Measurements from ENCODE around the gene PVRIG. TPM values are rescaled to one million over a fixed set of nuclear protein-coding genes. Genes with fewer than 3 reads are reported as not detected.
"Not testable (repeated sequence)": the region's sequence is repeated elsewhere in the genome, so short reads cannot be mapped to it uniquely, and the experiment has no call there.

The PVRIG gene
- total and polyA plus RNA-seq, 2 of the 4 experiments (the other 2 are of a cell fraction), result not detected

DNA sequence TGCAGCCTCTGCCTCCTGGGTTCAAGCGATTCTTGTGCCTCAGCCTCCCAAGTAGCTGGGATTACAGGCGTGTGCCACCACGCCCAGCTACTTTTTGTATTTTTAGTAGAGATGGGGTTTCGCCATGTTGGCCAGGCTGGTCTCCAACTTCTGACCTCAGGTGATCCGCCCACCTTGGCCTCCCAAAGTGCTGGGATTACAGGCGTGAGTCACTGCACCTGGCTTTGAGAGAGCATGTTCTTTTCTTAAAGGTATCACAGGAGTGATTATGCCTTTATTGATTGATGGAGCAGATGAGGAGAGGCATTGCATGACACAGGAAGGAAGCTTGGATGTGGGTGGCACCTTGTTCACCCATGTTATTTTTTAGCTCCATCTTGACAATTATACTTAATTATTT, 36.7 kb upstream of the PVRIG start:
- H3K4me1 ChIP-seq (ENCODE audit: control insufficient read depth, insufficient read depth, low read length); H3K27ac ChIP-seq (ENCODE audit: insufficient read depth, low read length); H2AK5ac ChIP-seq (ENCODE audit: low read depth, low read length); H3K9ac ChIP-seq (ENCODE audit: low read depth, low read length); BruUV-seq (replicated peaks); H2BK5ac ChIP-seq (ENCODE audit: low read depth, low read length, poor library complexity, severe bottlenecking); H3K79me1 ChIP-seq (ENCODE audit: low read depth in 1 of 2, low read length in 2 of 2); in situ Hi-C loops (cut with MboI; ENCODE audit: low sequenced_read_pairs); DNase-seq; H3K27me3 ChIP-seq (ENCODE audit: control insufficient read depth, insufficient read depth, low read length); H2AK9ac ChIP-seq (replicated peaks; ENCODE audit: low read depth, low read length, poor library complexity); H3K9me1 ChIP-seq (ENCODE audit: insufficient read depth, low read length); H3K4ac ChIP-seq (ENCODE audit: low read depth, low read length); H3K9me3 ChIP-seq (ENCODE audit: control insufficient read depth, insufficient read depth, low read length); intact Hi-C loops (cut with micrococcal nuclease); H4K20me1 ChIP-seq (ENCODE audit: insufficient read depth, low read length); H2AFZ ChIP-seq (replicated peaks; ENCODE audit: low read length, poor library complexity); H3K36me3 ChIP-seq (ENCODE audit: control insufficient read depth, insufficient read depth, low read length); H4K8ac ChIP-seq (ENCODE audit: low read depth in 2 of 2, low read length in 2 of 2); H2BK15ac ChIP-seq (ENCODE audit: low read depth, low read length); dilution Hi-C loops (cut with HindIII; ENCODE audit: low sequenced_read_pairs, unreplicated experiment); H2BK20ac ChIP-seq (ENCODE audit: low read depth, low read length); H4K91ac ChIP-seq (ENCODE audit: insufficient read depth, low read depth, low read length); ATAC-seq (ENCODE audit: low read depth); H3K4me2 ChIP-seq (ENCODE audit: low read depth, low read length); H3K14ac ChIP-seq (replicated peaks; ENCODE audit: low read depth, low read length); CTCF ChIA-PET; H2BK120ac ChIP-seq (ENCODE audit: low read depth, low read length); H4K5ac ChIP-seq (ENCODE audit: low read depth, low read length); H3K18ac ChIP-seq (ENCODE audit: low read depth, low read length); POLR2A ChIA-PET (ENCODE audit: unreplicated experiment); H3K4me3 ChIP-seq (ENCODE audit: insufficient read depth, low read depth, low read length); H3K23ac ChIP-seq (ENCODE audit: low read depth, low read length); H3K56ac ChIP-seq (ENCODE audit: extremely low read depth, insufficient read depth, low read length): not testable (repeated sequence)
- no CpG with 5 or more reads among the region's 6 CpGs for WGBS, 2 experiments (ENCODE audit: extremely low coverage in 2 of 2, insufficient read length in 1 of 2)

Measured in IMR-90 (cell line).